Measurements from ENCODE around the gene TK2.
"Not testable (repeated sequence)": the region's sequence is repeated elsewhere in the genome, so short reads cannot be mapped to it uniquely, and the experiment has no call there.

The TK2 gene

DNA sequence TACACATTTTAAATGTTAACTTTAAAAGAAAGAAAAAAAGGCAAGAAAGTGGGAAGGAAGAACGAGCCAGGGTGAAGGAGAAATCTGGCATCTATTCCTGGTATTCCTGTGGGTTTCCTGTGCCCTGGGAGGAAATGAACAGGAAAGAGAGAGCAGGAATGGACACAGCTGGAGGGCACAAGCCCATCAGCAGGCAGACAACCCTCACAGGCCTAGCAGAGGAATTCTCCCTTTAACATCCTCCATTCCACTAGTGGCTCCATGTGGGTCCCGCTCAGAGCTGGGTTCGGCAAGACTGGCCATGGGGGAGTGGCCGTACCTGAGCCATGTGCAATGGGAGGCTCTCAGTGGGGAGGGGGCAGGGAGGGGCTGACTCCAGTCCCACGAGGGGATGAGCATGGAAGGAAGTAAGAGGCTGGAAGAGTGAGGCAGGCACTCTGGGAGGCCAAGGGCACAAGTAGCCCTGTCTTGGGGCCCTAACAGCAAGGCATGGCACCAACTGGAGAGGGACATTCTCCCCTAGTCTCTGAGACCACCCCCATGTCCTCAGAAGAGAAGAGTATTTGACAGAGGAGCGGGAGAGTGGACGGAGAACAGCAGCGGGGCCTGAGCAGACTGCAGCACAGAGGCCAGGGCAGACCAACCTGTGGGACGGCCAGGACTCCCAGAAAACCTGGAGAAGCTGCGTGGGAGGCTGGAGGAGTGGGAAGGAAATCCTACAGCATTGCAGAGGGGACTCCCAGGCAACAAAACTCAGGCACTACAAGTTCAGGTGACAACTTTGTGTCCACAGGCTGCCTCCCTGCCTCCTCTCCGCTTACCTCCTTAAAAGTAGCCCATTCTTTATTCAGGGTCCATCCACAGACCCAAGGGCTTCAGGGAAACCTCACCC lies 30.2 kb downstream of the TK2 start:
- DNase-seq: no peak

DNA sequence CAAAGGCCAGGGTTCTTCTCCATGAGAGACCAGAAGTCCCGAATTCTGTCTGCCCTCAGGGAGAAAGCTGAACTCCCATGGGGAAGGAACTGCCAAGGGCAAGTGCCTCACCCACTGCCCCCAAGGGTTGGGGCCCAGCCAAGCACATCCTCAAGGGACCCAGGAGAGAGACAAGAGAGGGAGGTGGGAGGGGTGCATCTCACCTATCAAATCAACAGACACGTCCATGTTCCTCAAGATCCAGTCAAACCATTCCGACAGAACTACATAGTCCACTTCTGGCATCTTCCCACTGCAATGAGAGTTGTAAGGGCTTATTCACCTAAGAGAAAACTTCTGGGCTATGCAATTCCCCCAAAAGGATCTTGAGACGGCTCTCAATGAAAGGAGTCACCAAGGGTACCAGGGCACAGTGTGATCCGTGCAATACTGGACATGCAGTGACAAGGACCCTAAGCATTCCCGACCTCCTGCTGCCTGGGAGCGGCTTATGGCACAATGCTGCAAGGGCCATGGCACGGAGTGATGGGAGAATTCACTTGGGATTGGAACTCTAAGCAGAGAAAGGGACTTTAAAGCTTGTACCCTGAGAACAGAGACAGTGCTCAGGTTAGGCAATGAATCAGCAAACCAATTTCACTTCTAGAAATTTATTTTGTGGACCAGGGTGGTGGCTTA lies 32.2 kb downstream of the TK2 start:
- DNase-seq: no peak

DNA sequence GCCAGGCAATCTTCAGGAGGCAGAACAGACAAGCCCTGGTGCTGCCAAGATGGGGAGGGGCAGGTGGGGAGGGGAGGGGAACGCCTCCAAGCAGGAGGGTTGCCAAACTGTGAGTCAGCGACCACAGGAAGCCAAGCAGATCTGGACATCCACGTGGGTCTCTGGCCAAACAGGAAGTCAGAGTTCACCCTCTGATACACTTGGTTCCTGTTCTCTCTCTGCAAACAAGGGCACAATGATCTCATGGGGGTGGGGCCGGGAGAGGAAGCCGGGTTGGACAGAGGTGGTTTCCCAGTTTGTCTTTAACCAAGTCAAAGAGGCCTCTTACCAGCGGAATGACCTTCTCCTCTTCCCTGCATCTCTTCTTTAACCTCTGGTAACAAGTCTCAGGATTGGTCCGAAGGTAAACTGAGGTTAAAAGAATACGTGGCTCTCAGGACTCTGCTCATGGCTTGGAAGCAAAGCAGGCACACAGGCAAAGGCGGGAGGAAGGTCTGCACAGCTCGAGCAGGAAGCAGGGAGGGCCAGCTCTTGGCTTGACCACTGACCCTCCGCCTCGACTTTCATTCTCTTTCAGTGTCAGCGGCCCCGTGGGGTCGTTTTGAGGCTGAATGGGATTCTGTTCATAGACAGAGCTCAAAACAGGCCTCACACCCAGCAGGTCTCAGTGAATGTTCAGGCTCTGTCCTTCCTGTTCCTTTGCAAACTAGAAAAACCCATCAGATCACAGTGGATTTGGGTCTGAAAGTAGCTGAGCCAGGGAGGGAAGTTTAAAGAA lies 32.9 kb downstream of the TK2 start:
- DNase-seq: no peak

DNA sequence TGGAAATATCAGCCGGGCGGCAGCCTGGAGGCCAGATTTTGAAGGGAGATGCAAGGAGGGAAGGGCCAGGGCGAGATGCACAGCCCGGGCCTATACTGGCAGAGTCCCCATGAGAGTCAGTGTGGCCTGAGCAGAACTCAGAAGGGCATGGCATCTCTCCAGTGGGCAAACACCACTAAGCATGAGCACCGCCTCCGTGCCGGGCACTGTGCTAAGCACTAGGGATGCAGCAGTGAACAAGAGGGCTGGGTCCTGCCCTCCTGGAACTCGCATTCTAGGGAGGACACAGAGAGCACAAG lies 33.5 kb downstream of the TK2 start:
- DNase-seq: no peak

DNA sequence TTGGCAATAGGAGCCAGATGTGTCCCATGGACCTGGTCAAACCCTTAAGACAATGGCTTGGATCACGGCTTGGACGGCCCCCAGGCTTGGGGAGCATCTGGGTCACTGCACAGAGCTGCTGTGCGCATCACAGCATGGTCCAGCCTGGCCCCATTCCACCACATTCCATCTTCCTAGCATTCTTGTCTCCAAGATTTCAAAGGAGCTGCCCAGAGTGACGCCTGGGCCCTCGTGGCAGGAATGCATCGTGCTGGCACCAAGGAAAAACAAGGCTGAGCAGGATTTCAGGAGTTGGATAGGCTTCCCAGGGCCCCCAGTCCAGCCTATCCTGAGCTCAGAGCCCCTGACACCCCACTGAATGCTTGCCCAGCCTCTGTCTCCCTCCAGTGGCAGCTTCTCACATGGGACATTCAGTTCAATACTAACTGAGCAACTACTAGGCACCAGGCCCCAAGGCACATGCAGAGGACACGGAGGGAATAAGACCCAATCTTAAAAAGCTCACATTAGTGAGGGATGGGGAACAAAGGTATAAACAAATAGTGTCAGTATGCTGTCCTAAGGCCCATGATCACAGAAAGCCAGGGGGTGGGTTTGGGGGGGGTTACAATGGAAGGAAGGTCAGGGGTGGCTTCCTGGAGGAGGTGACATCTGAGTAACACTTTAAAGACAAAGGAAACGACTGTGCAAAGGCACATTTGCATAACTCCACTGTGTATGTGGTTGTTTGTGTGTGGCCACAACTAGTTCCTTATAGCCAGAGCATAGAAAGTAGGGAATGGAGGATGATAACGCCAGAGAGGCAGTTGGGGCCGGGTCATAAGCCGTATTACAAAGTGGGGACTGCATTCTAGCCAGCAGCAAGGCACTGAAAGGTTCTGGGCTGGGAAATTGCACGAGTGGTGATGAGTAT lies 34.1 kb downstream of the TK2 start:
- DNase-seq: no peak

DNA sequence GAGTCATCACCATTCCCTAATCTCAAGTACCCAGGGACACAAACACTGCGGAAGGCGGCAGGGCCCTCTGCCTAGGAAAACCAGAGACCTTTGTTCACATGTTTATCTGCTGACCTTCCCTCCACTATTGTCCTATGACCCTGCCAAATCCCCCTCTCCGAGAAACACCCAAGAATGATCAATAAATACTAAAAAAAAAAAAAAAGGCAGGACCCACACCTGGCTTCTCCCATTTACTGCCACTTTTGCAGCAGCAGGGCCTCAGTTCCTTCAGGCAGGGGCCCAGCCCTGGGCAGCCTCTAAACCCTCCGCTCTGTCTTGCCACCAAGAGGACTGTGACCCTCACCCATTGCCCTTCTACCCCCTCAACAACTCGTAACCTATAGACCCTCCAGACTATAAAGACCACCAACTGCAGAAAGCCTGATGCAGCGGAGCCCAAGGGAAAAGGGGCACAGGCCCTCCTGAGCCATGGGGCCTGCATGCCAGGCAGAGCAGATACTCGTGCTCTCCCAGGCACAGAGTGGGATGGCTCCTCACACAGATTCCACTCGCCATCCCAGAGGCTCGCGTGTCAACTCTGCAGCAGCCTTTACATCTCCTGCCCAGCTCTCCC lies 34.8 kb downstream of the TK2 start:
- DNase-seq: not testable (repeated sequence)

DNA sequence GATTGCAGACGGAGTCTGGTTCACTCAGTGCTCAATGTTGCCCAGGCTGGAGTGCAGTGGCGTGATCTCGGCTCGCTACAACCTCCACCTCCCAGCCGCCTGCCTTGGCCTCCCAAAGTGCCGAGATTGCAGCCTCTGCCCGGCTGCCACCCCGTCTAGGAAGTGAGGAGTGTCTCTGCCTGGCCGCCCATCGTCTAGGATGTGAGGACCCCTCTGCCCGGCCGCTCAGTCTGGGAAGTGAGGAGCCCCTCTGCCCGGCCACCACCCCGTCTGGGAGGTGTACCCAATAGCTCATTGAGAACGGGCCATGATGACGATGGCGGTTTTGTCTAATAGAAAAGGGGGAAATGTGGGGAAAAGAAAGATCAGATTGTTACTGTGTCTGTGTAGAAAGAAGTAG lies 35.5 kb downstream of the TK2 start:
- not testable (repeated sequence) for DNase-seq

DNA sequence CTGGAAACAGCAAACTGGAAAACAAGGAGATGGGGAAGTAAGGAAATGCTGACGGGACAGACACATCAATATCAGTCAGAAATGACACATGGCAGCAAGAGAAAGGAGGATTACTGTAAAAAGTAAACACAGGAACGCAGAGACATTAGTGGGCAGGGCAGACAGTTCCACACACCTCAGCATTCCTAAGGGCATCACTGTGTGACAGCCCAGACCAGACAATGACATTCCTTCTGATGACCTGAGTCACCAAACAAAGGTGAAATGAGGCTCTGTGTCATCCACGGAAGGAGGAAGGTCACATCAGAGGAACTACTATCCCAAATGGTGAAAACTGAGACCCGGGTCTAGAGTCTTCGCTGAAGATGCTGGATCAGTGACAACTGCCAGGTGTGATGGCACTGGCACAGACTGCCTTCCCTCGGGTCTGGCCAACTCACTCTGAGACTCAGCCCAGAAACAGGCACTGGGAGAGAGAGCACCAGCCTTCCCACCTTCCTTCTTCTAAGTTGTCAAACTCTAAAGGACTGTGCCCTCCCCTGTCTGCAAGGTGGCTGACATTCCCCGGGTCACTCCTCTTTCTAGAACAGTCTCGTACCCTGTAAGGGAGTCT lies 36.7 kb downstream of the TK2 start:
- DNase-seq: no peak

DNA sequence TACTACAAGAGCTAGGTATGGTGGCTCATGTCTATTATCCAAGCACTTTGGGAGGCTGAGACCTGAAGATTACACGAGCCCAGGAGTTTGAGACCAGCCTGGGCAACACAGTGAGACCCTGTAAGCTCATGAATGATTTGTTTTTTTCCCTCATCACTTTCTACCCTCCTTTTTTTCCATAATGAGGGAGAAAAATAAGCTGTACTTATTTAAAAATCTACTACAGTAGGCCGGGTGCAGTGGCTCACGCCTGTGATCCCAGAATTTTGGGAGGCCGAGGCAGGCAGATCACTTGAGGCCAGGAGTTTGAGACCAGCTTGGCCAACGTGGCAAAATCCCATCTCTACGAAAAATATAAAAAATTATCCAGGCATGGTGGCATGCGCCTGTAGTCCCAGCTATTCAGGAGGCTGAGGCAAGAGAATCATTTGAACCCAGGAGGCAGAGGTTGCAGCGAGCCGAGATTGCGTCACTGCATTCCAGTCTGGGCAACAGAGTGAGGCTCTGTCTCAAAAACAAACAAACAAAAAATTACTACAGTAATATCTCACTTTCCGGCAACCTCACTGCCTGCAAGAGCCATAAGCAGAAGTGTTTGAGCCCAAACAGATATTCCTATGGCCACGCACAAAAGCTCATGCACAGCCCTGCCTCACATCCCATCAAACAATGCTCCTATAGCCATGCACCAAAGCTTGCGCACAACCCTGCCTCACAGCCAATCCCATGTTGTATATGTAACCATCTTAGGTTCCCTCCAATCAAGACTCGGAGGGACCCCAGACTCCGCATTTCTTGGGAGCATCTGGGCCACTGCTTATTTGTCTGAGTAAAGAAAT lies 37.4 kb downstream of the TK2 start:
- DNase-seq: no peak

DNA sequence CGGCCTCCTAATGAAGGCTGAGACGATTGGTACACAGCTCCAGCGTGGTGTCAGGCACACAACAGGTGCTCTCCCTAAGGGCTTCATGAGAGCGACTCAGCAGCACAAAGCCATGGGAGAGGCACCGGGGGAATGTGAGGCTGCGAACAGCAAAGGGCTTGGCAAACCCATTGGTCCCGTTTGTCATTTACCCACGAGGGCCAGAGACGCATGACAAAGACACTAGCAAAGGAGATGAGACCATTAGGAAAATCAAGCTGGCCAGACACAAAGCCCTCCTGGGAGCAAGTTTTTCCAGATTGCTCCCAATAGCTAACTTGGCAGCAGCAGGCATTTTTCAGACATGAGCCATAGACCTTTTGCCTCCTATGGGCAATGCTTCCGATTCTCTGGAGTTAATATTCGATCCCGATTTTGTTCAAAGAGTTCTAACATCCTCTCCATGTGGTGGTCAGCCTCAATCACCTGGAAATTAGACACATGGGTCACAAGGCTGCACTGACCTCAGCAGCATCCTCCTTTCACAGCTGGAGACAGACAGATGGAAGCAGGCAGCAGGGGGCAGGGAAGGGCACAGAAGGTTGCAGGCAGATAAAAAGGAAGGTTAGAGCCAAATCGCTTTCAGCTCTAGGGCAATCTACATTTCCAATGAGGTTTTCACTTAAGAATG lies 38.2 kb downstream of the TK2 start:
- no peak for DNase-seq

DNA sequence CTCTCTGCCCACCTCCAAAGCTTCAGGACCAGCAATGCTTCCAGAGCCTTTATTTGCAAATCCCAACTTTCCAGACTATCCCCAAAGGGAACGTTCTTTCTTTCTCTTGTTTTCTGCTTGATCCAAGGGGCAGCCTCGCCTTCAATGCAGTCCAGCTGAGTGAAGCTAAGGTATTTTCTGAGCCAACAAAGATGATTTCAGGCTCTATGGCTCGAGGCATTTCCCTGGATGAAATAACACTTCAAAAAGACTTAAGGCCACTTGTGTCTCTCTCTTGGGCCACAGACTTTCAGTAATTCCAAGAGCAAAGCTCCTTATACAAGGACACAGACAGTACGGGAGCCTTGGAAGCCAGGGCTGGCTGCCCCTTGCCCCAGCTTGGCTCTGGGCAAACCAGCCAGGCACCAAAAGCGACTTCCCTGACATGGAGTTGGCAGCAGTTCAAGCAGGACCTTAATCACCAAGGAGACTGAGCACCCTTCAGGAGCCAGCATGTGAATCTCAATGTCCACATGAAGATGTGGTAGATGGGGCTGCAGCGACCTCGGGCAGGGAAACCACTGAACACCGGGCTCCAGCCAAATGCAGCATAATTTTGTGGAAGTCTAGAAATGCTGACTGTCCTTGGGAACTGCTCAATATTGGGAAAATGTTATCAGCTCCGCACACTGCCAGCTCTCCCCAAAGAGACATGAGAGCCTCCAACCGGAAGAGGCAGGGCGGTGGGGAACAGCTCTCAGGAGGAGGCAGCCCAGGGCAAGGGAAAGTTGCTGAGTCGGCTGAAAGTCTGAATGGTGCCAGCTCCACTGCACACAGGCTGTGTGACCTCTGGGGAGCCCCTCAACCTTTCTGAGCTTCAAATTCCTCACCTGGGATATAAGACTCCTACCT lies 39.0 kb downstream of the TK2 start:
- DNase-seq: no peak

DNA sequence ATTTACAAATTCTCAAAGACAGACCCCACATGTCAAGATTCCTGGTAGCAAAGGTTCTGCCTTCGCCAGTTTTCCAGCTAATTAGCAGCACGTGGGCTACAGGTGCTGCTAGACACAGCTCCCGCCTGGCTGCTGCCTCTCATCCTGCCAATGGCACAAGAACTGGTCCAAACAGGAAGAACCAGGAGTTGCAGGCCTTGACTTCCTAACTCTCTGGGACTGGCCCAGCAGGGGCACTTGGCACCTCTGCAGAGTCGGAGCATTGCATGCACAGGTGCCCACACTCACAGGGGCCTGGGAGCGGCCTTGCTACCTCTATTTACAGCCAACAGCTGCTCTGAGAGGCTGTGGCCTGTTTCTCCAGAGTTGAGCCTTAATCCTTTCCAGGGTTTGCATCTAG lies 39.6 kb downstream of the TK2 start:
- DNase-seq: no peak

DNA sequence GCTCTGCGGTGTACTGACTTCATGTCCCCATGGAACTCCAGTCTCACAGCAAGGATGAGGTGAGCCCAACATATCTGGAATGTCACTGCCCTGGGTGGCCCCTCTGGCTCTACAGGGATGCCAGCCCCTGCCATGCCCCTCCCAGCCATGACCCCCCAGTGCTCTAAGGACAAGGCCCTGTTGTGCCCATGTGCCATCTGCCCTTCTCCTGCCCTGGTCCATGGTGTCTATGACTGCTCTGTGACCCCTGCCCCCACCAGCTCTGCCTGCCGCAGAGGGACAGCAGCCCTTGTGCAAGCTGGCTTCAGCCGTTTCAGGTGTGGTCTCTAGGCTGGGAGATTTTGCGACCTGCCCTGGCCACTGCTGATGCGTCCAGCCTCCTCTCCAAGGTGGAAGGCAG lies 40.3 kb downstream of the TK2 start:
- DNase-seq: no peak

DNA sequence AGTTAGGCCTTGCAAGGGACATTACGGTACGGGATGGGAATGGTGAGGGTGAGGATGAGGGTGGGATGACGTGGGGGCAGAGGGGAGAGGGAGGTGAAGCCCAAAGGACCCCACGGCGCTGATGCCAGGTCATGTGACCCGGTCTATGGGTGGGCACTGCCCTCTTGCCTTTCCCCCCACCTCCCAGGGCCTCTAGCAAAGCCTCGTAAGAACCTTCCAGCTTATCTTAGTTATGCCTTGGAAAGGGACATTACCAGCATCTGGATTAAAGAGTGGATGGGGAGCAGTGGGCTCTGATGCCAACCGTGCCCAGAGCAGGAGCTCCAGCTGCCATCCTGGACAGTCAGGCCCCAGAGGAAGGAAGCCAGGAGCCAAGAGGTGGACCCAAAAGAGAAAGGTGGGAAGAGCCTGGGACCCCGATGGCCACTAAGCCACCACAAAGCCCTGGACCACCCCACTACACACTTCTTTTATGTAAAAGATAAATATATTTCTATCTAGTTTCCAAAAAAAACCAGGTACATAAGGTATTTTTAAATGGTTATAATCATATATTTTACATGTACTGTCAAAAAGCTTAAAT lies 40.9 kb downstream of the TK2 start:
- no peak for DNase-seq

DNA sequence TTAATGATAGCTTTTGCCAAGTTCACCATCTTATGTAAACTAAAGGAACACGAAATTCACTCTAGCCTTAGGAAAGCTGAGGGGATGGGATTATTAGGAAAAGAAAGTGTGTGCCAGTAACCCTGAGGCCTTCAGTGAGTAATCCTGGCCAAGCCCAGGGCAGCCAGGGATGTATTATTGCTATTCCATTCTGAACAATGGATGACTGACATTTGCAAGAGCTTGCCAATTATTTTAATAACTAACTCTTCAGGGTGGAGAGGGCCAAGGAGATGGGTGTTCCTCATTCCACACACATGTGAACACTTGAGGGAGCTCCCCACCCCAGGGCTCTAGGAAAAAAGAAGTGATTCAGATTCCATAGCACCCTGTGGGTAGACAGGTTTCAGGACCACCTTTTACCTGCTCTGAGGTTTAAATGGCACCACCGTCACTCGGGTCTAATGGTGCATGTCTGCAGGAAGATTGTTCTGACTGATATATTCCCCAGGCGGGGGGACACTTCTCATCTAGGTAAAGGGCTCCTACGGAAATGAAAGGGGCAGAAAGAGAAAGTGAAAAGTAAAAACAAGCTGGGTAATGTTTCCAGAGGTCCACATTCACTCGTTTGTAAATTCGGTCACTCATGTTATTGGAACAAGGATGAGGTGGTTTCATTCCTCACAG lies 41.5 kb downstream of the TK2 start:
- DNase-seq: no peak

DNA sequence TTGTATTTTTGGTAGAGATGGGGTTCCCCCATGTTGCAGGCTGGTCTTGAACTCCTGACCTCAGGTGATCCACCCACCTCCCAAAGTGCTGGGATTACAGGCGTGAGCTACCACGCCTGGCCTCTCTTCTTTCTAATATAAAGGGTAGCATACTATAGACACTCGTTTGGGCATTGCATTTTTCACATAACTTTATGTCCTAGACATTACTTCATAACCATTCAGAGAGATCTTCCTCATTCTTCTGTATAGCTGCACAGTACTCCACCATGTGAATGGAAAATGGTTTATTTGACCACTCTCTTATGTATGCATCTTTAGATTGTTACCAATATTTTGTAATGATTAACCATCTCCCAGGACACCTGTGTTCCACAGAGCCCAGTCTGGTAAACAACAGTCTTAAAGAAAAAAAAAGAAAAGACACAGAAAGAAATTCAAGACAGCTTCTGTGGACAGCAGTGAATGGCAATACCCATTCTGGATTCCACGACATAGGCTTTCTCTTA lies 42.1 kb downstream of the TK2 start:
- no peak for DNase-seq

DNA sequence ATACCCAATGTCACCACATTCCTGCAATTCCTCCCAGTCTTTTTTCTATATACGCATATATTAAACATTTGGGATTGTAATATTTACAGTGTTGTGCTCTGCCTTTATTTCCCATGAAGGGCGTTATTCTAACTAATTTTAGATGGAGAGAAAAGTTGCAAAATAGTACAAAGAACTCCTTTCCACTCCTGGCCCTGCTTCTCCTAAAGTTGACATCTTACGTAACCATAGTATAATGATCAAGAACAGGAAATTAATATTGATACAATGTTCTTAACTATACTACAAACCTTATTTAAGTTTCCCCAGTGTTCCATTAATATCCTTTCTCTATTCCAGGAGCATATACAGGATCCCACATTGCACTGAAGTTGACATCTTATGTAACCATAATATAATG lies 46.3 kb downstream of the TK2 start:
- DNase-seq: no peak

DNA sequence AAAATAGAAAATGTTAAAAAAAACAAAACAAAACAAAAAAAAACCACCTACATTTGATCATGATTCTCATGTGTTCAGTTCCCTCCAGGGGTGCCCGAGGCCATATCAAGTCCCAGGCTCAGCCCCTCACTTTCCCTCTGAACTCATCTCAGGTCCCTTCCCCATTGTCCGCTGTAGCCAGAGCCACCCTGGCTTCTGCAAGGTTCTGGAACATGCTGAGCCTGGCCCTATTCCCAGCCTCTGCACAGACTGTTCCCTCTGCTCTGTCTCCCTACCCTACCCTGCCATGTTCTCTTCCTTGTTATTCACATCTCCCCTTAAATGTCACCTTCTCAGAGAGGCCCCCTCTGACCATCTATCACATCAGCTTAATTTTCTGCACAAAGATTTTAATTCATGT lies 46.9 kb downstream of the TK2 start:
- DNase-seq: no peak

Data from NCI-H1105 (cell line).